ENCODE results near the gene PRKCH.

- TF ChIP-seq EZH2 (IDR thresholded peaks at IDR 0.05; ENCODE audit: low read length, unreplicated experiment) (no peak), CTCF (conservative IDR thresholded peaks at IDR 0.05; ENCODE audit: low read depth, low read length) (no peak)
Measured at GRCh38 chr14:61335671-61336275, 14.4 kb downstream of the PRKCH start.
